Keratinocyte (primary cell): ENCODE data around the gene SCAPER.
"Not testable (repeated sequence)": the region's sequence is repeated elsewhere in the genome, so short reads cannot be mapped to it uniquely, and the experiment has no call there.

ENCODE experiments used
- EZH2 ChIP-seq: IDR thresholded peaks from one replicate; pipeline ENCODE4 v1.6.1; 2012; ENCODE audit warnings: inconsistent platforms, mild to moderate bottlenecking, low read length, moderate library complexity
- TF ChIP-seq, protein P1 (sequence below), 3 experiments: IDR thresholded peaks in 1 of 3; conservative IDR thresholded peaks in 1 of 3; optimal IDR thresholded peaks in 1 of 3; 2 replicates in 2 of 3; 3 replicates in 1 of 3; pipeline versions ENCODE3 to v1.5.1; 2011; ENCODE audit warnings: low read length in 3 of 3, mild to moderate bottlenecking in 3 of 3, moderate library complexity in 2 of 3, control low read depth in 1 of 3, inconsistent platforms in 1 of 3; ENCODE audit not compliant: insufficient read depth in 2 of 3; ENCODE audit errors: extremely low read depth in 1 of 3

DNA sequence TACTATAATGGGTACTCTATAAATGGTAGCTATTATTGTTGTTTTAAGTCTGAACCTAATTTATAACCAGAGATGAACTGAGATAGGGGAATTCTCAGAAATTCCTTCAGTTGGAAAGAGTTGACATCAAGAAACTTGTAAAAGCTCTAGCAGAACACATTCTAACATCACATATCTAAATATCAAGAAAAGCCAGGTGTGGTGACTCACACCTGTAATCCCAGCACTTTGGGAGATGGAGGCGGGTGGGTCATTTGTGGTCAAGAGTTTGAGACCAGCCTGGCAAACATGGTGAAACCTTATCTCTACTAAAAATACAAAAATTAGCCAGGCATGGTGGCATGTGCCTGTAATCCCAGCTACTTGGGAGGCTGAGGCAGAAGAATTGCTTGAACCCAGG is 472.1 kb downstream of the SCAPER start:
- TF ChIP-seq, protein P1, sequence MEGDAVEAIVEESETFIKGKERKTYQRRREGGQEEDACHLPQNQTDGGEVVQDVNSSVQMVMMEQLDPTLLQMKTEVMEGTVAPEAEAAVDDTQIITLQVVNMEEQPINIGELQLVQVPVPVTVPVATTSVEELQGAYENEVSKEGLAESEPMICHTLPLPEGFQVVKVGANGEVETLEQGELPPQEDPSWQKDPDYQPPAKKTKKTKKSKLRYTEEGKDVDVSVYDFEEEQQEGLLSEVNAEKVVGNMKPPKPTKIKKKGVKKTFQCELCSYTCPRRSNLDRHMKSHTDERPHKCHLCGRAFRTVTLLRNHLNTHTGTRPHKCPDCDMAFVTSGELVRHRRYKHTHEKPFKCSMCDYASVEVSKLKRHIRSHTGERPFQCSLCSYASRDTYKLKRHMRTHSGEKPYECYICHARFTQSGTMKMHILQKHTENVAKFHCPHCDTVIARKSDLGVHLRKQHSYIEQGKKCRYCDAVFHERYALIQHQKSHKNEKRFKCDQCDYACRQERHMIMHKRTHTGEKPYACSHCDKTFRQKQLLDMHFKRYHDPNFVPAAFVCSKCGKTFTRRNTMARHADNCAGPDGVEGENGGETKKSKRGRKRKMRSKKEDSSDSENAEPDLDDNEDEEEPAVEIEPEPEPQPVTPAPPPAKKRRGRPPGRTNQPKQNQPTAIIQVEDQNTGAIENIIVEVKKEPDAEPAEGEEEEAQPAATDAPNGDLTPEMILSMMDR (optimal IDR thresholded peaks at IDR 0.05 in 1 of 3, IDR thresholded peaks at IDR 0.05 in 1 of 3, conservative IDR thresholded peaks at IDR 0.05 in 1 of 3; ENCODE audit: extremely low read depth in 1 of 3, insufficient read depth in 2 of 3, low read length in 3 of 3), result not testable (repeated sequence)
- not testable (repeated sequence) for TF ChIP-seq EZH2
